Measurements from ENCODE around the gene DDO. TPM values are rescaled to one million over a fixed set of nuclear protein-coding genes. Genes with fewer than 3 reads are reported as not detected.

Gene DDO
- total and polyA plus RNA-seq, 2 of the 8 experiments (the other 6 are each of a cell fraction or from before 2014, with no cell fraction given): not detected

DNA sequence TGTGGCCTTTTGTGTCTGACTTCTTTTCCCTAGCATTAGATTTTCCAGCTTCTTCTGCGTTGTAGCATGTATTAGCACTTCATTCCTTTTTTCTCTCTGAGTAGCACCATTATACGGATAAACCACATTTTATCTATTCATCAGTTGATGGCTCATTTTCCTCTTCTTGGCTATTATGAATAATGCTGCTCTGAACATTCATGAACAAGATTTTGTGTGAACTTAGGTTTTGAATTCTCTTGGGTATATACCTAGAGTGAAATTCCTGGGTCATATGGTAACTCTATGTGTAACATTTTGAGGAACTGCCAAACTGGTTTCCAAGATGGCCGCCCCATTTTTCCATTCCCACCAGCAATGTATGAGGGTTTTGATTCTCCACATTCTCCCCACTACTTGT, 32.4 kb upstream of the DDO start:
- Histone ChIP-seq H2BK5ac (ENCODE audit: low read depth, low read length) (no peak overlapping the region), H3K14ac (ENCODE audit: insufficient read length) (no peak overlapping the region), H2BK15ac (ENCODE audit: low read length) (no peak overlapping the region), H4K91ac (replicated peaks; ENCODE audit: insufficient read length, low read length) (no peak overlapping the region), H2BK20ac (ENCODE audit: low read length) (no peak overlapping the region), H3K79me2 (ENCODE audit: control insufficient read depth in 1 of 2, insufficient read depth in 2 of 2, low read length in 2 of 2) (no peaks in the 10 kb centered on the region), H3K56ac (replicated peaks; ENCODE audit: insufficient read length, low read depth, low read length) (no peak overlapping the region), H3K79me1 (ENCODE audit: low read depth, low read length) (no peaks in the 10 kb centered on the region), H3K18ac (ENCODE audit: extremely low read depth, low read length) (no peak overlapping the region), H2AK5ac (ENCODE audit: low read depth, low read length) (no peak overlapping the region), H3K36me3 (ENCODE audit: control insufficient read depth in 2 of 4, insufficient read depth in 4 of 4, low read length in 3 of 4) (no peaks in the 10 kb centered on the region), H3K4me2 (ENCODE audit: insufficient read depth in 1 of 2, low read depth in 2 of 2, low read length in 2 of 2) (no peak overlapping the region), H2BK12ac (ENCODE audit: low read depth, low read length) (no peak overlapping the region), H3K9ac (replicated peaks in 1 of 4; ENCODE audit: extremely low read depth in 1 of 4, low read depth in 3 of 4, low read length in 3 of 4) (no peak overlapping the region), H3K4me1 (replicated peaks in 1 of 4; ENCODE audit: control insufficient read depth in 3 of 4, insufficient read depth in 4 of 4, low read length in 3 of 4) (no peaks in the 10 kb centered on the region), H4K20me1 (replicated peaks in 1 of 2; ENCODE audit: control insufficient read depth in 1 of 2, insufficient read depth in 2 of 2, low read length in 2 of 2) (no peaks in the 10 kb centered on the region), H3K23me2 (ENCODE audit: low read depth, low read length) (no peaks in the 10 kb centered on the region), H2AFZ (ENCODE audit: low read length) (no peak overlapping the region), H3K9me3 (ENCODE audit: insufficient read depth in 2 of 2, low read depth in 1 of 2, low read length in 1 of 2) (no peaks in the 10 kb centered on the region), H3K27ac (ENCODE audit: low read depth, low read length) (no peak overlapping the region), H2BK120ac (replicated peaks; ENCODE audit: low read depth, low read length) (no peak overlapping the region), H3K23ac (ENCODE audit: insufficient read length) (no peak overlapping the region), H3K4me3 (ENCODE audit: extremely low read depth in 1 of 4, insufficient read depth in 2 of 4, low read depth in 3 of 4, low read length in 4 of 4) (no peak overlapping the region), H4K8ac (ENCODE audit: extremely low read depth, insufficient read depth, low read length) (no peak overlapping the region), H4K5ac (ENCODE audit: insufficient read length, low read depth, low read length) (no peak overlapping the region), H3K4ac (replicated peaks; ENCODE audit: insufficient read length, low read depth, low read length) (no peak overlapping the region), H3K27me3 (replicated peaks in 1 of 4; ENCODE audit: control insufficient read depth in 3 of 4, extremely low read depth in 1 of 4, insufficient read depth in 3 of 4, low read length in 3 of 4) (no peaks in the 10 kb centered on the region)
- DNase-seq (ENCODE audit: low read depth in 1 of 2, low spot score in 2 of 2) (no peak), FAIRE-seq (no peak)
- whole genome bisulfite sequencing, 2 experiments (ENCODE audit: extremely low coverage in 1 of 2, insufficient coverage in 1 of 2, insufficient read length in 1 of 2, insufficient replicate concordance in 2 of 2, low coverage in 1 of 2, low lambda C conversion rate in 2 of 2, missing lambda C conversion rate in 1 of 2): 86% methylated on average over 3 of the region's 3 CpGs; no CpG with 5 or more reads in 1 of the 2 experiments
- CTCF ChIA-PET (ENCODE audit: partially characterized antibody): no interaction called here
- POLR2A ChIA-PET (ENCODE audit: partially characterized antibody): no interaction called here
- no peak for TF ChIP-seq NRF1 (IDR thresholded peaks at IDR 0.05; ENCODE audit: low read depth, low read length)
- TF ChIP-seq E2F6 (IDR thresholded peaks at IDR 0.05): no peak
- TF ChIP-seq EP300 (IDR thresholded peaks at IDR 0.05; ENCODE audit: borderline replicate concordance in 1 of 2, low read depth in 2 of 2, low read length in 2 of 2): no peak
- TF ChIP-seq CHD1 (IDR thresholded peaks at IDR 0.05; ENCODE audit: low read depth, low read length): no peak
- no peak for TF ChIP-seq RBBP5 (IDR thresholded peaks at IDR 0.05; ENCODE audit: borderline replicate concordance, low read depth, low read length)
- TF ChIP-seq SP1 (IDR thresholded peaks at IDR 0.05; ENCODE audit: low read depth, low read length): no peak
- no peak for TF ChIP-seq POLR2AphosphoS5 (IDR thresholded peaks at IDR 0.05; ENCODE audit: low read depth, low read length)
- TF ChIP-seq TCF12 (IDR thresholded peaks at IDR 0.05; ENCODE audit: low read depth, low read length): no peak
- no peak for TF ChIP-seq SRF (IDR thresholded peaks at IDR 0.05; ENCODE audit: low read depth, low read length)
- no peak for TF ChIP-seq SP4 (IDR thresholded peaks at IDR 0.05; ENCODE audit: low read length)
- TF ChIP-seq, protein P1, sequence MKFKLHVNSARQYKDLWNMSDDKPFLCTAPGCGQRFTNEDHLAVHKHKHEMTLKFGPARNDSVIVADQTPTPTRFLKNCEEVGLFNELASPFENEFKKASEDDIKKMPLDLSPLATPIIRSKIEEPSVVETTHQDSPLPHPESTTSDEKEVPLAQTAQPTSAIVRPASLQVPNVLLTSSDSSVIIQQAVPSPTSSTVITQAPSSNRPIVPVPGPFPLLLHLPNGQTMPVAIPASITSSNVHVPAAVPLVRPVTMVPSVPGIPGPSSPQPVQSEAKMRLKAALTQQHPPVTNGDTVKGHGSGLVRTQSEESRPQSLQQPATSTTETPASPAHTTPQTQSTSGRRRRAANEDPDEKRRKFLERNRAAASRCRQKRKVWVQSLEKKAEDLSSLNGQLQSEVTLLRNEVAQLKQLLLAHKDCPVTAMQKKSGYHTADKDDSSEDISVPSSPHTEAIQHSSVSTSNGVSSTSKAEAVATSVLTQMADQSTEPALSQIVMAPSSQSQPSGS (IDR thresholded peaks at IDR 0.05; ENCODE audit: low read length): no peak
- no peak for TF ChIP-seq PHF8 (conservative IDR thresholded peaks at IDR 0.05; ENCODE audit: low read depth, low read length)
- no peak for TF ChIP-seq HDAC6 (IDR thresholded peaks at IDR 0.05; ENCODE audit: low read depth, low read length)
